Gastrocnemius medialis (tissue), 4 donors: ENCODE results near the gene IDUA. TPM values are rescaled to one million over a fixed set of nuclear protein-coding genes. Genes with fewer than 3 reads are reported as not detected.

Source experiments
- ATAC-seq, 2 donors: fragments of 150-250 bp; one replicate each; pipeline ENCODE4 v1.9.1; 2016
- DNase-seq, 2 donors: peaks; one replicate each; pipeline ENCODE4 v3.0.0-alpha.2; 2019
- H3K27ac ChIP-seq, 4 donors: fragments of 200-600 bp; sonication (generic); 1 replicate in 1 of 4; 2 replicates in 3 of 4; pipeline ENCODE4 v1.5.1; 2016 to 2018; ENCODE audit warnings: mild to moderate bottlenecking in 2 of 4, moderate library complexity in 1 of 4
- H3K27me3 ChIP-seq, 3 donors: fragments of 200-600 bp; sonication (generic) in 2 of 3; 1 replicate in 1 of 3; 2 replicates in 2 of 3; pipeline versions ENCODE4 v1.5.1 to v1.6.0; 2016 to 2019; ENCODE audit warnings: mild to moderate bottlenecking in 1 of 3, moderate library complexity in 1 of 3
- H3K36me3 ChIP-seq, 2 donors: fragments of 200-600 bp; sonication (generic) in 1 of 2; one replicate each; pipeline ENCODE4 v1.5.1; 2017 to 2018
- H3K4me1 ChIP-seq, 2 donors: fragments of 200-600 bp; sonication (generic) in 1 of 2; one replicate each; pipeline ENCODE4 v1.5.1; 2016 to 2017; ENCODE audit warnings: mild to moderate bottlenecking in 2 of 2
- H3K4me3 ChIP-seq, 4 donors: fragments of 200-600 bp; sonication (generic) in 3 of 4; 1 replicate in 1 of 4; 2 replicates in 3 of 4; pipeline ENCODE4 v1.5.1; 2016 to 2019; ENCODE audit warnings: mild to moderate bottlenecking in 2 of 4
- H3K9me3 ChIP-seq, 3 donors: fragments of 200-600 bp; sonication (generic) in 2 of 3; 1 replicate in 1 of 3; 2 replicates in 2 of 3; pipeline ENCODE4 v1.5.1; 2016 to 2019
- CTCF ChIP-seq, 5 experiments: fragments of 450-650 bp in 3 of 5; fragments of 200-600 bp in 2 of 5; sonication (generic) in 2 of 5; IDR thresholded peaks in 4 of 5; conservative IDR thresholded peaks in 1 of 5; 1 replicate in 4 of 5; 2 replicates in 1 of 5; pipeline ENCODE4 v1.5.1; 2016 to 2019; ENCODE audit warnings: antibody characterized with exemption in 5 of 5, mild to moderate bottlenecking in 3 of 5, moderate library complexity in 3 of 5
- POLR2A ChIP-seq, 2 donors: fragments of 450-650 bp; IDR thresholded peaks; one replicate each; pipeline ENCODE4 v1.6.1; 2017; ENCODE audit warnings: antibody characterized with exemption in 2 of 2, mild to moderate bottlenecking in 2 of 2, moderate library complexity in 2 of 2
- in situ Hi-C, 4 donors: fragments of 200-750 bp; cut with MboI; loops; one replicate each; pipeline versions ENCODE4 v1.15.0 to v1.8.0; 2017; ENCODE audit warnings: low sequenced_read_pairs in 4 of 4
- intact Hi-C: fragments of 100-400 bp; cut with DNase I; formaldehyde crosslinking; loops from one replicate; pipeline ENCODE4 v1.15.1; 2023; ENCODE audit warnings: low total_unique reads
- total RNA-seq, 4 donors: library from RNA; depleted of rRNA; stranded (reverse); fragments of >200 nt; gene quantifications; one replicate each; pipeline versions ENCODE4 v1.1.0 to v1.2.3, GENCODE V29; 2016

The IDUA gene
- total RNA-seq, 4 donors from 2014 or later: 0.12 to 10.8 (median 2.4) TPM

DNA sequence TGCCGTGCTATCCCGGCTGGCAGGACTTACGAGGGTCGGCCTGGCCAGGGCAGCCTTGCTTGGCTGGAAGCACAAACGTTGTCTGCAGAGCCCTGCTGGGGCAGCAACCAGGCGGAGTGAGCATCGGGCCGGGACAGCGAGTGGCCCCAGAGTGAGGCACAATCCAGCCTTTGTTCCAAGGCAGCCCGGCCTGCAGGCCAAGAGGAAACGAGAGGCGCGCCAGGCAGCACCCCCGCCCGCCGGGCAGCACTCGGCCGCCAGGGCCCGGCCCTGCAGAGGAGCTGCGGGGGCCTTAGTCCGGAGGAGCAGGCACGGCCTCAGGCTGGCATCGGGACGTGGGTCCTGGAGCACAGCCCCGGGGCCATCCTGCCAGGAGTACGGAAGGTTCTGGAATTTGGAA, 48.7 kb downstream of the IDUA start:
- no peak for ATAC-seq
- peaks cover 0 to 11% of the 10 kb centered on the region in 2 donors for H3K4me1 ChIP-seq
- intact Hi-C loops: no loop called here

DNA sequence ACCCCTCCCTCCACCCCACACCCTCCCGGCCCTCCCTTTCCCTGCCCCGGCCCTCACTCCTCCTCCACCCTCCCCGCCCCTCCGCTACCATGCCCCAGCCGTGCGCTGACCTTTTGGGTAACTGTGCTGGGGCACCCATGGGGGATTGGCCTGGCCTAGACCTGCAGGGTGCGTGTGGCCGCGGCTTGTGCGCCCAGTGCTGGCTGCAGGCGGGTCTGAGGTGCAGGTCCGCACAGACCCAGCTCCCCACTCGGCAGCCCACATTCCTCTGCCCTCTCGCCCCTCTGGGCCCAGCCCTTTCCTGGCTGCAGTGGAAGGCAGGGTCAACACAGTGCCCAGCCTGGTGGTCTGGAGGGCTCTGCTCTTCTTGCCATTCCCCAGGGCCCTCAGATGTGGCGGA, 49.3 kb downstream of the IDUA start:
- no peak for ATAC-seq
- intact Hi-C loops: no loop called here
- peaks cover 27 to 78% (median 48%) of the 10 kb centered on the region in 3 donors for H3K27me3 ChIP-seq

More for the DNA sequence above, 48.7 kb downstream of the IDUA start:
- Histone ChIP-seq H3K4me3 (no peak overlapping the region), H3K9me3 (no peaks in the 10 kb centered on the region), H3K27ac (no peak overlapping the region), H3K27me3 (peaks cover 32 to 78% (median 53%) of the 10 kb centered on the region in 3 donors), H3K36me3 (no peaks in the 10 kb centered on the region)
- DNase-seq: no peak
- TF ChIP-seq POLR2A (IDR thresholded peaks at IDR 0.05): no peak
- TF ChIP-seq CTCF (IDR thresholded peaks at IDR 0.05 in 4 of 5, conservative IDR thresholded peaks at IDR 0.05 in 1 of 5): no peak
- in situ Hi-C loops: no loop called here

GRCh38 chr4:1036976-1037810, 50.3 kb downstream of the IDUA start:
- no peak overlapping the region for H3K4me3 ChIP-seq
- TF ChIP-seq CTCF (IDR thresholded peaks at IDR 0.05 in 4 of 5, conservative IDR thresholded peaks at IDR 0.05 in 1 of 5) (no peak), POLR2A (IDR thresholded peaks at IDR 0.05) (no peak)
- no peaks in the 10 kb centered on the region for H3K36me3 ChIP-seq
- peaks cover 0 to 11% of the 10 kb centered on the region in 2 donors for H3K4me1 ChIP-seq
- DNase-seq (no peak), ATAC-seq (no peak)
- intact Hi-C loops: no loop called here
- H3K27ac ChIP-seq: no peak overlapping the region
- peaks cover 19 to 76% (median 42%) of the 10 kb centered on the region in 3 donors for H3K27me3 ChIP-seq
- no peaks in the 10 kb centered on the region for H3K9me3 ChIP-seq
- in situ Hi-C loops: no loop called here

More for the DNA sequence above, 49.3 kb downstream of the IDUA start:
- in situ Hi-C loops: no loop called here
- H3K9me3 ChIP-seq: no peaks in the 10 kb centered on the region
- no peak overlapping the region for H3K4me3 ChIP-seq
- no peak overlapping the region for H3K27ac ChIP-seq
- H3K4me1 ChIP-seq: peaks cover 0 to 11% of the 10 kb centered on the region in 2 donors
- no peaks in the 10 kb centered on the region for H3K36me3 ChIP-seq
- no peak for TF ChIP-seq CTCF (IDR thresholded peaks at IDR 0.05 in 4 of 5, conservative IDR thresholded peaks at IDR 0.05 in 1 of 5)
- TF ChIP-seq POLR2A (IDR thresholded peaks at IDR 0.05): no peak
- no peak for DNase-seq

DNA sequence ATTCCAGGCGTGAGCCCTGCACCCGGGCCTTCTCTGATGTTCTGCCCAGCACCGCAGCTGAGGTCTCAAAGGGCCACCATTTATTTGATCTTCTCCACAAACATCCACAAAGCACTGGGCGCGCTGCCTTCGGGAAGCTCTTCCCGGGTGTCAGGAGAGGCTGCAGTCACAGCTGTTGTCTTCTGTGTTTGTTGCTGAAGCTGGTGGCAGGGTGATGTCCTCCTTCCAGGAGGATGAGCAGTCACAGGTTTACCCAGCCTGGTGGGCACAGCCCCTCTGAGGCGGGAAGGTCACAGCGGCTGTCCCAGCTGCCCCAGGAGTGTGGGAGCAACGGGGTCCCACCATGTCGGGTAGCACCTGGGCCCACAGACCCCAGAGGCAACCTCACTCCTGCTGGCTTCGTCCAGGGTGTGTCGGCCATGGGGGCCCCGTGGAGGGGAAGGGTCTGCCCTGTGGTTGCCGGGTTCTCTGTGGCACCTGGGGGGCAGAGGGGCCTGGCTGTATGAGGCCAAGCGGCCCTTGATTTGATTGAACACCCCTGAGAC, 52.2 kb downstream of the IDUA start:
- Histone ChIP-seq H3K27me3 (peaks cover 23 to 70% (median 35%) of the 10 kb centered on the region in 3 donors), H3K9me3 (no peaks in the 10 kb centered on the region), H3K36me3 (no peaks in the 10 kb centered on the region), H3K4me3 (no peak overlapping the region), H3K27ac (no peak overlapping the region), H3K4me1 (peaks cover 0 to 7% of the 10 kb centered on the region in 2 donors)
- in situ Hi-C loops (no loop called here), intact Hi-C loops (no loop called here)
- TF ChIP-seq CTCF (IDR thresholded peaks at IDR 0.05 in 4 of 5, conservative IDR thresholded peaks at IDR 0.05 in 1 of 5) (no peak), POLR2A (IDR thresholded peaks at IDR 0.05) (no peak)
- DNase-seq: no peak
- no peak for ATAC-seq
